HEK293 (cell line): ENCODE data around the gene MYBPH.

Experiments used
- GLI2 ChIP-seq: fragments of 450-650 bp; formaldehyde crosslinking; IDR thresholded peaks from 2 replicates; pipeline ENCODE4; 2017; ENCODE audit warnings: missing biosample characterization, missing genetic modification characterization, low read depth, borderline replicate concordance
- GLIS1 ChIP-seq: fragments of 450-650 bp; formaldehyde crosslinking; IDR thresholded peaks from 2 replicates; pipeline ENCODE4 v1.5.1; 2016; ENCODE audit warnings: missing biosample characterization, missing genetic modification characterization
- HOXC10 ChIP-seq: sonication (generic); formaldehyde crosslinking; IDR thresholded peaks from 2 replicates; pipeline ENCODE4 v1.8.1; 2023; ENCODE audit warnings: mild to moderate bottlenecking, missing genetic modification reagents
- PRDM10 ChIP-seq: fragments of 450-650 bp; formaldehyde crosslinking; IDR thresholded peaks from 2 replicates; pipeline ENCODE4 v1.5.1; 2016; ENCODE audit warnings: missing biosample characterization, missing genetic modification characterization
- PRDM2 ChIP-seq: fragments of 450-650 bp; formaldehyde crosslinking; IDR thresholded peaks from 2 replicates; pipeline ENCODE4 v1.5.1; 2016; ENCODE audit warnings: missing biosample characterization, missing genetic modification characterization, borderline replicate concordance
- TSHZ1 ChIP-seq: fragments of 450-650 bp; formaldehyde crosslinking; IDR thresholded peaks from 2 replicates; pipeline ENCODE4 v1.5.1; 2016; ENCODE audit warnings: missing biosample characterization, missing genetic modification characterization, borderline replicate concordance
- ZIC2 ChIP-seq: fragments of 450-650 bp; formaldehyde crosslinking; IDR thresholded peaks from 2 replicates; pipeline ENCODE4 v1.5.1; 2016; ENCODE audit warnings: missing biosample characterization, missing genetic modification characterization
- ZNF138 ChIP-seq: fragments of 450-650 bp; formaldehyde crosslinking; IDR thresholded peaks from 2 replicates; pipeline ENCODE4 v1.5.1; 2016; ENCODE audit warnings: missing biosample characterization, missing genetic modification characterization, borderline replicate concordance
- ZNF16 ChIP-seq: fragments of 450-650 bp; formaldehyde crosslinking; IDR thresholded peaks from 2 replicates; pipeline ENCODE4 v1.5.1; 2016; ENCODE audit warnings: low read depth, missing biosample characterization, missing genetic modification characterization
- ZNF18 ChIP-seq: fragments of 450-650 bp; formaldehyde crosslinking; IDR thresholded peaks from 2 replicates; pipeline ENCODE4 v1.5.1; 2016; ENCODE audit warnings: missing biosample characterization, missing genetic modification characterization
- ZNF211 ChIP-seq: fragments of 450-650 bp; formaldehyde crosslinking; IDR thresholded peaks from 2 replicates; pipeline ENCODE4 v1.5.1; 2016; ENCODE audit warnings: low read depth, missing biosample characterization, missing genetic modification characterization
- ZNF239 ChIP-seq: fragments of 450-650 bp; formaldehyde crosslinking; IDR thresholded peaks from 2 replicates; pipeline ENCODE4 v1.5.1; 2016; ENCODE audit warnings: missing biosample characterization, missing genetic modification characterization
- ZNF518A ChIP-seq: fragments of 450-650 bp; formaldehyde crosslinking; conservative IDR thresholded peaks from 2 replicates; pipeline ENCODE4 v1.5.1; 2016; ENCODE audit warnings: low read depth, missing biosample characterization, missing genetic modification characterization
- ZNF654 ChIP-seq: fragments of 450-650 bp; formaldehyde crosslinking; IDR thresholded peaks from 2 replicates; pipeline ENCODE4 v1.5.1; 2016; ENCODE audit warnings: low read depth, missing biosample characterization, missing genetic modification characterization
- ZNF76 ChIP-seq: fragments of 450-650 bp; formaldehyde crosslinking; IDR thresholded peaks from 2 replicates; pipeline ENCODE4; 2016; ENCODE audit warnings: low read depth, missing biosample characterization, missing genetic modification characterization, borderline replicate concordance
- ZSCAN23 ChIP-seq: fragments of 450-650 bp; formaldehyde crosslinking; IDR thresholded peaks from 2 replicates; pipeline ENCODE4 v1.5.1; 2016; ENCODE audit warnings: missing biosample characterization, missing genetic modification characterization

Gene MYBPH

GRCh38 chr1:203142684-203143408 lies 32.8 kb downstream of the MYBPH start (continued):
- TF ChIP-seq PRDM2: no peak
- TF ChIP-seq GLIS1 (tag by site-specific recombination): peak; percentile 93
- TF ChIP-seq ZNF518A: no peak
- no peak for TF ChIP-seq ZNF239 (tag by site-specific recombination)
- TF ChIP-seq ZNF138 (tag by site-specific recombination): no peak
- TF ChIP-seq HOXC10: no peak
- TF ChIP-seq ZNF16 (tag by site-specific recombination): no peak
- TF ChIP-seq ZNF211 (tag by site-specific recombination): no peak
- no peak for TF ChIP-seq TSHZ1 (tag by site-specific recombination)
- no peak for TF ChIP-seq ZNF654 (tag by site-specific recombination)
- 0 out of 2 replicates have a peak, but pooled peaks have one; percentile 15 for TF ChIP-seq PRDM10 (tag by site-specific recombination)
- TF ChIP-seq ZNF18 (tag by site-specific recombination): 0 out of 2 replicates have a peak, but pooled peaks have one; percentile 39
- peak; percentile 99 for TF ChIP-seq ZIC2 (tag by site-specific recombination)
- no peak for TF ChIP-seq GLI2 (tag by site-specific recombination)
- no peak for TF ChIP-seq ZSCAN23 (tag by site-specific recombination)
- TF ChIP-seq ZNF76: no peak
